ENCODE measurements around the gene THEMIS2. TPM values are rescaled to one million over a fixed set of nuclear protein-coding genes. Genes with fewer than 3 reads are reported as not detected.

The THEMIS2 gene
- total and polyA plus RNA-seq, 2 of the 13 experiments (the other 11 are each of a cell fraction or from before 2014, with no cell fraction given), result 0.38 to 1.5 TPM

- TF ChIP-seq PAXIP1 (CRISPR knock-in tag; conservative IDR thresholded peaks at IDR 0.05), result peak; percentile 58
- TF ChIP-seq NR2C2 (CRISPR knock-in tag; IDR thresholded peaks at IDR 0.05; ENCODE audit: borderline replicate concordance), result peak; percentile 61; the same call in 1 of the 2 replicates
- no peak for TF ChIP-seq SIX4 (CRISPR knock-in tag; IDR thresholded peaks at IDR 0.05)
- no peak for TF ChIP-seq TRAFD1 (CRISPR knock-in tag; IDR thresholded peaks at IDR 0.05; ENCODE audit: borderline replicate concordance)
- peak; percentile 81 for TF ChIP-seq ZMAT3 (CRISPR knock-in tag; conservative IDR thresholded peaks at IDR 0.05)
- TF ChIP-seq ZBTB20 (CRISPR knock-in tag; IDR thresholded peaks at IDR 0.05; ENCODE audit: borderline replicate concordance, low read depth), result no peak
- TF ChIP-seq NRL (CRISPR knock-in tag; IDR thresholded peaks at IDR 0.05; ENCODE audit: borderline replicate concordance), result peak; percentile 41; the same call in 1 of the 2 replicates
- no peak for TF ChIP-seq ZNF446 (CRISPR knock-in tag; IDR thresholded peaks at IDR 0.05)
- no peak for TF ChIP-seq KLF13 (CRISPR knock-in tag; IDR thresholded peaks at IDR 0.05)
- TF ChIP-seq, protein P1, sequence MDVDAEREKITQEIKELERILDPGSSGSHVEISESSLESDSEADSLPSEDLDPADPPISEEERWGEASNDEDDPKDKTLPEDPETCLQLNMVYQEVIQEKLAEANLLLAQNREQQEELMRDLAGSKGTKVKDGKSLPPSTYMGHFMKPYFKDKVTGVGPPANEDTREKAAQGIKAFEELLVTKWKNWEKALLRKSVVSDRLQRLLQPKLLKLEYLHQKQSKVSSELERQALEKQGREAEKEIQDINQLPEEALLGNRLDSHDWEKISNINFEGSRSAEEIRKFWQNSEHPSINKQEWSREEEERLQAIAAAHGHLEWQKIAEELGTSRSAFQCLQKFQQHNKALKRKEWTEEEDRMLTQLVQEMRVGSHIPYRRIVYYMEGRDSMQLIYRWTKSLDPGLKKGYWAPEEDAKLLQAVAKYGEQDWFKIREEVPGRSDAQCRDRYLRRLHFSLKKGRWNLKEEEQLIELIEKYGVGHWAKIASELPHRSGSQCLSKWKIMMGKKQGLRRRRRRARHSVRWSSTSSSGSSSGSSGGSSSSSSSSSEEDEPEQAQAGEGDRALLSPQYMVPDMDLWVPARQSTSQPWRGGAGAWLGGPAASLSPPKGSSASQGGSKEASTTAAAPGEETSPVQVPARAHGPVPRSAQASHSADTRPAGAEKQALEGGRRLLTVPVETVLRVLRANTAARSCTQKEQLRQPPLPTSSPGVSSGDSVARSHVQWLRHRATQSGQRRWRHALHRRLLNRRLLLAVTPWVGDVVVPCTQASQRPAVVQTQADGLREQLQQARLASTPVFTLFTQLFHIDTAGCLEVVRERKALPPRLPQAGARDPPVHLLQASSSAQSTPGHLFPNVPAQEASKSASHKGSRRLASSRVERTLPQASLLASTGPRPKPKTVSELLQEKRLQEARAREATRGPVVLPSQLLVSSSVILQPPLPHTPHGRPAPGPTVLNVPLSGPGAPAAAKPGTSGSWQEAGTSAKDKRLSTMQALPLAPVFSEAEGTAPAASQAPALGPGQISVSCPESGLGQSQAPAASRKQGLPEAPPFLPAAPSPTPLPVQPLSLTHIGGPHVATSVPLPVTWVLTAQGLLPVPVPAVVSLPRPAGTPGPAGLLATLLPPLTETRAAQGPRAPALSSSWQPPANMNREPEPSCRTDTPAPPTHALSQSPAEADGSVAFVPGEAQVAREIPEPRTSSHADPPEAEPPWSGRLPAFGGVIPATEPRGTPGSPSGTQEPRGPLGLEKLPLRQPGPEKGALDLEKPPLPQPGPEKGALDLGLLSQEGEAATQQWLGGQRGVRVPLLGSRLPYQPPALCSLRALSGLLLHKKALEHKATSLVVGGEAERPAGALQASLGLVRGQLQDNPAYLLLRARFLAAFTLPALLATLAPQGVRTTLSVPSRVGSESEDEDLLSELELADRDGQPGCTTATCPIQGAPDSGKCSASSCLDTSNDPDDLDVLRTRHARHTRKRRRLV (CRISPR knock-in tag; IDR thresholded peaks at IDR 0.05), result no peak
- 0 out of 2 replicates have a peak, but pooled peaks have one; percentile 19 for TF ChIP-seq NCOA2 (CRISPR knock-in tag; IDR thresholded peaks at IDR 0.05)
- TF ChIP-seq LCORL (IDR thresholded peaks at IDR 0.05), result no peak
- peak; percentile 73; the same call in 1 of the 2 replicates for TF ChIP-seq LCORL (CRISPR knock-in tag; IDR thresholded peaks at IDR 0.05)
Observed at GRCh38 chr1:27830621-27831440, 41.5 kb upstream of the THEMIS2 start, which contains the start of gene PPP1R8 (continued).

All from HepG2 (cell line).